Measurements from ENCODE around the gene CES1. TPM values are rescaled to one million over a fixed set of nuclear protein-coding genes. Genes with fewer than 3 reads are reported as not detected.

The CES1 gene
- total RNA-seq, 1 experiment from 2014 or later = 1.5 TPM

GRCh38 chr16:55873122-55873521 lies 40.2 kb upstream of the CES1 start:
- Mint-ChIP-seq H3K36me3 (no peaks in the 10 kb centered on the region), H3K27me3 (ENCODE audit: low read depth) (peaks cover 4% of the 10 kb centered on the region), H3K4me1 (no peaks in the 10 kb centered on the region), H3K9me3 (peaks cover 11% of the 10 kb centered on the region; the same call in 1 of the 2 replicates), H3K27ac (no peak overlapping the region), H3K4me3 (no peak overlapping the region)
- DNase-seq (ENCODE audit: low spot score) (no peak), ATAC-seq (no peak)
- POLR2A ChIA-PET = no interaction called here
- CTCF ChIA-PET = no interaction called here
- TF ChIP-seq MAX (CRISPR knock-in tag; IDR thresholded peaks at IDR 0.05) = no peak
- TF ChIP-seq MYBL2 (CRISPR knock-in tag; IDR thresholded peaks at IDR 0.05) = no peak

- ATAC-seq (no peak), DNase-seq (ENCODE audit: low spot score) (no peak)
- ChIA-PET CTCF (interaction anchor here (1.0 kb wide), 1 partner anchor 72 kb away, joined by 3 read pairs; no protein-coding TSS in a partner anchor), POLR2A (no interaction called here)
- no peak overlapping the region for H3K4me3 Mint-ChIP-seq
- peaks cover 11% of the 10 kb centered on the region; the same call in 1 of the 2 replicates for H3K9me3 Mint-ChIP-seq
- no peaks in the 10 kb centered on the region for H3K4me1 Mint-ChIP-seq
- H3K27ac Mint-ChIP-seq = no peak overlapping the region
- no peaks in the 10 kb centered on the region for H3K36me3 Mint-ChIP-seq
- TF ChIP-seq, protein P1, sequence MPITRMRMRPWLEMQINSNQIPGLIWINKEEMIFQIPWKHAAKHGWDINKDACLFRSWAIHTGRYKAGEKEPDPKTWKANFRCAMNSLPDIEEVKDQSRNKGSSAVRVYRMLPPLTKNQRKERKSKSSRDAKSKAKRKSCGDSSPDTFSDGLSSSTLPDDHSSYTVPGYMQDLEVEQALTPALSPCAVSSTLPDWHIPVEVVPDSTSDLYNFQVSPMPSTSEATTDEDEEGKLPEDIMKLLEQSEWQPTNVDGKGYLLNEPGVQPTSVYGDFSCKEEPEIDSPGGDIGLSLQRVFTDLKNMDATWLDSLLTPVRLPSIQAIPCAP (CRISPR knock-in tag; IDR thresholded peaks at IDR 0.05) = no peak
- TF ChIP-seq, protein P2, sequence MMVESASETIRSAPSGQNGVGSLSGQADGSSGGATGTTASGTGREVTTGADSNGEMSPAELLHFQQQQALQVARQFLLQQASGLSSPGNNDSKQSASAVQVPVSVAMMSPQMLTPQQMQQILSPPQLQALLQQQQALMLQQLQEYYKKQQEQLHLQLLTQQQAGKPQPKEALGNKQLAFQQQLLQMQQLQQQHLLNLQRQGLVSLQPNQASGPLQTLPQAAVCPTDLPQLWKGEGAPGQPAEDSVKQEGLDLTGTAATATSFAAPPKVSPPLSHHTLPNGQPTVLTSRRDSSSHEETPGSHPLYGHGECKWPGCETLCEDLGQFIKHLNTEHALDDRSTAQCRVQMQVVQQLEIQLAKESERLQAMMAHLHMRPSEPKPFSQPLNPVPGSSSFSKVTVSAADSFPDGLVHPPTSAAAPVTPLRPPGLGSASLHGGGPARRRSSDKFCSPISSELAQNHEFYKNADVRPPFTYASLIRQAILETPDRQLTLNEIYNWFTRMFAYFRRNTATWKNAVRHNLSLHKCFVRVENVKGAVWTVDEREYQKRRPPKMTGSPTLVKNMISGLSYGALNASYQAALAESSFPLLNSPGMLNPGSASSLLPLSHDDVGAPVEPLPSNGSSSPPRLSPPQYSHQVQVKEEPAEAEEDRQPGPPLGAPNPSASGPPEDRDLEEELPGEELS (CRISPR knock-in tag; IDR thresholded peaks at IDR 0.05) = no peak
- no peak for TF ChIP-seq CTCF (IDR thresholded peaks at IDR 0.05)
- no peak for TF ChIP-seq GRHL2 (CRISPR knock-in tag; IDR thresholded peaks at IDR 0.05; ENCODE audit: insufficient replicate concordance, severe bottlenecking)
- no peak for TF ChIP-seq ZNF263 (CRISPR knock-in tag; IDR thresholded peaks at IDR 0.05; ENCODE audit: low read depth)
- TF ChIP-seq, protein P3, sequence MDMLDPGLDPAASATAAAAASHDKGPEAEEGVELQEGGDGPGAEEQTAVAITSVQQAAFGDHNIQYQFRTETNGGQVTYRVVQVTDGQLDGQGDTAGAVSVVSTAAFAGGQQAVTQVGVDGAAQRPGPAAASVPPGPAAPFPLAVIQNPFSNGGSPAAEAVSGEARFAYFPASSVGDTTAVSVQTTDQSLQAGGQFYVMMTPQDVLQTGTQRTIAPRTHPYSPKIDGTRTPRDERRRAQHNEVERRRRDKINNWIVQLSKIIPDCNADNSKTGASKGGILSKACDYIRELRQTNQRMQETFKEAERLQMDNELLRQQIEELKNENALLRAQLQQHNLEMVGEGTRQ (CRISPR knock-in tag; IDR thresholded peaks at IDR 0.05) = no peak
- no peak for TF ChIP-seq NR1H2 (CRISPR knock-in tag; IDR thresholded peaks at IDR 0.05)
- no peak for TF ChIP-seq TCF7 (CRISPR knock-in tag; IDR thresholded peaks at IDR 0.05; ENCODE audit: low read depth)
- TF ChIP-seq, protein P4, sequence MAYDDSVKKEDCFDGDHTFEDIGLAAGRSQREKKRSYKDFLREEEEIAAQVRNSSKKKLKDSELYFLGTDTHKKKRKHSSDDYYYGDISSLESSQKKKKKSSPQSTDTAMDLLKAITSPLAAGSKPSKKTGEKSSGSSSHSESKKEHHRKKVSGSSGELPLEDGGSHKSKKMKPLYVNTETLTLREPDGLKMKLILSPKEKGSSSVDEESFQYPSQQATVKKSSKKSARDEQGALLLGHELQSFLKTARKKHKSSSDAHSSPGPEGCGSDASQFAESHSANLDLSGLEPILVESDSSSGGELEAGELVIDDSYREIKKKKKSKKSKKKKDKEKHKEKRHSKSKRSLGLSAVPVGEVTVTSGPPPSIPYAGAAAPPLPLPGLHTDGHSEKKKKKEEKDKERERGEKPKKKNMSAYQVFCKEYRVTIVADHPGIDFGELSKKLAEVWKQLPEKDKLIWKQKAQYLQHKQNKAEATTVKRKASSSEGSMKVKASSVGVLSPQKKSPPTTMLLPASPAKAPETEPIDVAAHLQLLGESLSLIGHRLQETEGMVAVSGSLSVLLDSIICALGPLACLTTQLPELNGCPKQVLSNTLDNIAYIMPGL (CRISPR knock-in tag; IDR thresholded peaks at IDR 0.05) = no peak
- TF ChIP-seq TEAD4 (CRISPR knock-in tag; IDR thresholded peaks at IDR 0.05) = no peak
- TF ChIP-seq ZBTB21 (CRISPR knock-in tag; IDR thresholded peaks at IDR 0.05; ENCODE audit: borderline replicate concordance) = no peak
- TF ChIP-seq MXD4 (CRISPR knock-in tag; IDR thresholded peaks at IDR 0.05; ENCODE audit: borderline replicate concordance) = no peak
- no peak for TF ChIP-seq PRDM15 (CRISPR knock-in tag; IDR thresholded peaks at IDR 0.05)
- TF ChIP-seq E2F4 (CRISPR knock-in tag; IDR thresholded peaks at IDR 0.05; ENCODE audit: borderline replicate concordance, low read depth) = no peak
- TF ChIP-seq CBFB (CRISPR knock-in tag; IDR thresholded peaks at IDR 0.05; ENCODE audit: low read depth) = no peak
- TF ChIP-seq, protein P5, sequence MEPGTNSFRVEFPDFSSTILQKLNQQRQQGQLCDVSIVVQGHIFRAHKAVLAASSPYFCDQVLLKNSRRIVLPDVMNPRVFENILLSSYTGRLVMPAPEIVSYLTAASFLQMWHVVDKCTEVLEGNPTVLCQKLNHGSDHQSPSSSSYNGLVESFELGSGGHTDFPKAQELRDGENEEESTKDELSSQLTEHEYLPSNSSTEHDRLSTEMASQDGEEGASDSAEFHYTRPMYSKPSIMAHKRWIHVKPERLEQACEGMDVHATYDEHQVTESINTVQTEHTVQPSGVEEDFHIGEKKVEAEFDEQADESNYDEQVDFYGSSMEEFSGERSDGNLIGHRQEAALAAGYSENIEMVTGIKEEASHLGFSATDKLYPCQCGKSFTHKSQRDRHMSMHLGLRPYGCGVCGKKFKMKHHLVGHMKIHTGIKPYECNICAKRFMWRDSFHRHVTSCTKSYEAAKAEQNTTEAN (CRISPR knock-in tag; IDR thresholded peaks at IDR 0.05) = no peak
- no peak for TF ChIP-seq ATF3 (CRISPR knock-in tag; conservative IDR thresholded peaks at IDR 0.05)
- TF ChIP-seq IRF2 (CRISPR knock-in tag; IDR thresholded peaks at IDR 0.05; ENCODE audit: borderline replicate concordance, low read depth) = no peak
- H3K27me3 Mint-ChIP-seq (ENCODE audit: low read depth) = peaks cover 4% of the 10 kb centered on the region
These were observed 39.2 kb upstream of the CES1 start for GRCh38 chr16:55872130-55872529.
